Activated CD4-positive, CD25-positive, alpha-beta regulatory T cell (primary cell): Measurements from ENCODE around the gene TCF19.

Experiments
- DNase-seq, 4 experiments: peaks; one replicate each; lab custom pipeline; 2025; lab: John Stamatoyannopoulos, UW

TCF19 gene

GRCh38 chr6:31209137-31209536 lies 50.7 kb downstream of the TCF19 start:
- no peak for DNase-seq

- no peak for DNase-seq
Observed at GRCh38 chr6:31210123-31210522, 51.7 kb downstream of the TCF19 start.

GRCh38 chr6:31210741-31211532 lies 52.5 kb downstream of the TCF19 start:
- no peak for DNase-seq
